ENCODE data around the gene ZNF845. TPM values are rescaled to one million over a fixed set of nuclear protein-coding genes. Genes with fewer than 3 reads are reported as not detected.

ZNF845 gene
- total and polyA plus RNA-seq, 10 of the 15 experiments (the other 5 are each of a cell fraction or from before 2014, with no cell fraction given): 0.58 to 8.2 (median 4.1) TPM

DNA sequence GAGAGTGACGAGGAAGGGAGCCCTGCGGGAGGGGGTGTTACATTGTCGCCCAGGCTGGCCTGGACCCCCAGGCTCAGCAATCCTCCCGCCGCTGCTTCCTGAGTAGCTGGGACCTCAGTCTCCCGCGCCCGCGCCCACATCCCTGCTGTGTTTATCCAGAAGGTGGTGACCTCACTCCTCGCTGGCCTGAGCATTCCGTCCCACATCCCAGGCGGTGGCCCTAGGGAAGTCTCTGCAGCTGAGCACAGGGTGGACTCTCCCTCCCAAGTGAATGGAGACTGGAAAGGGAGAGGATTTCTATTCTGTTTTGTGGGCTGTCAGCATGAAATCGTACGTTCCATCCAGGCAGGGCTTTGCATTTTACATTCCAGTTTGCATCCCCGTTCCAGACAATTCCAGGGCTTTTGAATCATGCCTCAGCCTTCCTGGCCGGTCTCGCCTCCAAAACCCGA lies 61.0 kb downstream of the ZNF845 start (continued):
- TF ChIP-seq, protein P1, sequence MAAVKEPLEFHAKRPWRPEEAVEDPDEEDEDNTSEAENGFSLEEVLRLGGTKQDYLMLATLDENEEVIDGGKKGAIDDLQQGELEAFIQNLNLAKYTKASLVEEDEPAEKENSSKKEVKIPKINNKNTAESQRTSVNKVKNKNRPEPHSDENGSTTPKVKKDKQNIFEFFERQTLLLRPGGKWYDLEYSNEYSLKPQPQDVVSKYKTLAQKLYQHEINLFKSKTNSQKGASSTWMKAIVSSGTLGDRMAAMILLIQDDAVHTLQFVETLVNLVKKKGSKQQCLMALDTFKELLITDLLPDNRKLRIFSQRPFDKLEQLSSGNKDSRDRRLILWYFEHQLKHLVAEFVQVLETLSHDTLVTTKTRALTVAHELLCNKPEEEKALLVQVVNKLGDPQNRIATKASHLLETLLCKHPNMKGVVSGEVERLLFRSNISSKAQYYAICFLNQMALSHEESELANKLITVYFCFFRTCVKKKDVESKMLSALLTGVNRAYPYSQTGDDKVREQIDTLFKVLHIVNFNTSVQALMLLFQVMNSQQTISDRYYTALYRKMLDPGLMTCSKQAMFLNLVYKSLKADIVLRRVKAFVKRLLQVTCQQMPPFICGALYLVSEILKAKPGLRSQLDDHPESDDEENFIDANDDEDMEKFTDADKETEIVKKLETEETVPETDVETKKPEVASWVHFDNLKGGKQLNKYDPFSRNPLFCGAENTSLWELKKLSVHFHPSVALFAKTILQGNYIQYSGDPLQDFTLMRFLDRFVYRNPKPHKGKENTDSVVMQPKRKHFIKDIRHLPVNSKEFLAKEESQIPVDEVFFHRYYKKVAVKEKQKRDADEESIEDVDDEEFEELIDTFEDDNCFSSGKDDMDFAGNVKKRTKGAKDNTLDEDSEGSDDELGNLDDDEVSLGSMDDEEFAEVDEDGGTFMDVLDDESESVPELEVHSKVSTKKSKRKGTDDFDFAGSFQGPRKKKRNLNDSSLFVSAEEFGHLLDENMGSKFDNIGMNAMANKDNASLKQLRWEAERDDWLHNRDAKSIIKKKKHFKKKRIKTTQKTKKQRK (IDR thresholded peaks at IDR 0.05; ENCODE audit: low read depth, low read length): no peak
- TF ChIP-seq, protein P2, sequence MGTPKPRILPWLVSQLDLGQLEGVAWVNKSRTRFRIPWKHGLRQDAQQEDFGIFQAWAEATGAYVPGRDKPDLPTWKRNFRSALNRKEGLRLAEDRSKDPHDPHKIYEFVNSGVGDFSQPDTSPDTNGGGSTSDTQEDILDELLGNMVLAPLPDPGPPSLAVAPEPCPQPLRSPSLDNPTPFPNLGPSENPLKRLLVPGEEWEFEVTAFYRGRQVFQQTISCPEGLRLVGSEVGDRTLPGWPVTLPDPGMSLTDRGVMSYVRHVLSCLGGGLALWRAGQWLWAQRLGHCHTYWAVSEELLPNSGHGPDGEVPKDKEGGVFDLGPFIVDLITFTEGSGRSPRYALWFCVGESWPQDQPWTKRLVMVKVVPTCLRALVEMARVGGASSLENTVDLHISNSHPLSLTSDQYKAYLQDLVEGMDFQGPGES (IDR thresholded peaks at IDR 0.05): no peak
- no peak for TF ChIP-seq SUPT20H (IDR thresholded peaks at IDR 0.05; ENCODE audit: borderline replicate concordance, control insufficient read depth, low read depth, low read length)
- TF ChIP-seq IKZF2 (IDR thresholded peaks at IDR 0.05): no peak
- TF ChIP-seq NRF1 (conservative IDR thresholded peaks at IDR 0.05; ENCODE audit: low read depth, low read length): no peak
- TF ChIP-seq, protein P3, sequence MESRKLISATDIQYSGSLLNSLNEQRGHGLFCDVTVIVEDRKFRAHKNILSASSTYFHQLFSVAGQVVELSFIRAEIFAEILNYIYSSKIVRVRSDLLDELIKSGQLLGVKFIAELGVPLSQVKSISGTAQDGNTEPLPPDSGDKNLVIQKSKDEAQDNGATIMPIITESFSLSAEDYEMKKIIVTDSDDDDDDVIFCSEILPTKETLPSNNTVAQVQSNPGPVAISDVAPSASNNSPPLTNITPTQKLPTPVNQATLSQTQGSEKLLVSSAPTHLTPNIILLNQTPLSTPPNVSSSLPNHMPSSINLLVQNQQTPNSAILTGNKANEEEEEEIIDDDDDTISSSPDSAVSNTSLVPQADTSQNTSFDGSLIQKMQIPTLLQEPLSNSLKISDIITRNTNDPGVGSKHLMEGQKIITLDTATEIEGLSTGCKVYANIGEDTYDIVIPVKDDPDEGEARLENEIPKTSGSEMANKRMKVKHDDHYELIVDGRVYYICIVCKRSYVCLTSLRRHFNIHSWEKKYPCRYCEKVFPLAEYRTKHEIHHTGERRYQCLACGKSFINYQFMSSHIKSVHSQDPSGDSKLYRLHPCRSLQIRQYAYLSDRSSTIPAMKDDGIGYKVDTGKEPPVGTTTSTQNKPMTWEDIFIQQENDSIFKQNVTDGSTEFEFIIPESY (IDR thresholded peaks at IDR 0.05): no peak
- no peak for TF ChIP-seq EP300 (IDR thresholded peaks at IDR 0.05; ENCODE audit: borderline replicate concordance in 1 of 2, control insufficient read depth in 1 of 2, low read depth in 2 of 2, low read length in 2 of 2)
- TF ChIP-seq ZBED1 (IDR thresholded peaks at IDR 0.05; ENCODE audit: borderline replicate concordance): no peak
- no peak for TF ChIP-seq SREBF1 (IDR thresholded peaks at IDR 0.05; ENCODE audit: low read length)
- no peak for TF ChIP-seq SMC3 (IDR thresholded peaks at IDR 0.05; ENCODE audit: borderline replicate concordance, low read length)

Data from GM12878 (cell line).